IMR-90 (cell line): ENCODE results near the gene NAIF1. TPM values are rescaled to one million over a fixed set of nuclear protein-coding genes. Genes with fewer than 3 reads are reported as not detected.

Experiments used
- ATAC-seq: fragments of 200-7000 bp; cut with Tn5 transposase; 2 replicates; pipeline ENCODE4 v1.9.1; 2020; ENCODE audit warnings: low read depth, mild to moderate bottlenecking, moderate library complexity
- BruUV-seq: library from RNA; stranded (reverse); fragments of 400-500 nt; replicated peaks from 2 replicates; lab custom pipeline; 2021; lab: Mats Ljungman, UMichigan
- CTCF ChIA-PET: fragments of 300-600 bp; formaldehyde crosslinking; extraction: SDS; loops from one replicate; lab custom pipeline; 2021; ENCODE audit warnings: antibody characterized with exemption; lab: Yijun Ruan, JAX
- POLR2A ChIA-PET: fragments of 300-600 bp; sonication (Branson Sonifier 250); formaldehyde crosslinking; loops from one replicate; lab custom pipeline; 2022; ENCODE audit warnings: antibody characterized with exemption; ENCODE audit not compliant: unreplicated experiment; lab: Charles Lee
- DNase-seq: peaks from one replicate; pipeline ENCODE4 v3.0.0; 2013
- H2AFZ ChIP-seq: replicated peaks from 2 replicates; pipeline ENCODE3; 2013; ENCODE audit warnings: low read length, mild to moderate bottlenecking; ENCODE audit not compliant: poor library complexity
- H2AK5ac ChIP-seq: 2 replicates; pipeline ENCODE4 v1.6.1; 2013; ENCODE audit warnings: low read depth, low read length, inconsistent platforms
- H2AK9ac ChIP-seq: replicated peaks from 2 replicates; pipeline ENCODE3; 2013; ENCODE audit warnings: mild to moderate bottlenecking, low read depth, low read length, moderate library complexity; ENCODE audit not compliant: poor library complexity
- H2BK120ac ChIP-seq: 2 replicates; pipeline ENCODE4 v1.6.1; 2013; ENCODE audit warnings: low read depth, low read length, inconsistent platforms
- H2BK15ac ChIP-seq: 3 replicates; pipeline ENCODE4 v1.6.1; 2013; ENCODE audit warnings: low read depth, low read length, inconsistent platforms
- H2BK20ac ChIP-seq: 2 replicates; pipeline ENCODE4 v1.6.1; 2013; ENCODE audit warnings: low read depth, mild to moderate bottlenecking, inconsistent platforms, low read length, moderate library complexity
- H2BK5ac ChIP-seq: 2 replicates; pipeline ENCODE4 v1.6.1; 2013; ENCODE audit warnings: mild to moderate bottlenecking, low read depth, low read length, inconsistent platforms; ENCODE audit not compliant: poor library complexity, severe bottlenecking
- H3K14ac ChIP-seq: replicated peaks from 2 replicates; pipeline ENCODE4 v1.6.1; 2013; ENCODE audit warnings: low read depth, low read length, inconsistent platforms
- H3K18ac ChIP-seq: 2 replicates; pipeline ENCODE4 v1.6.1; 2013; ENCODE audit warnings: low read depth, low read length, control low read depth
- H3K23ac ChIP-seq: 2 replicates; pipeline ENCODE4 v1.6.1; 2013; ENCODE audit warnings: low read depth, low read length, inconsistent platforms
- H3K27ac ChIP-seq: 2 replicates; pipeline ENCODE4 v1.5.1; 2013; ENCODE audit warnings: mild to moderate bottlenecking, control low read depth, low read length; ENCODE audit not compliant: insufficient read depth
- H3K27me3 ChIP-seq: 2 replicates; pipeline ENCODE4 v1.6.1; 2013; ENCODE audit warnings: low read length; ENCODE audit not compliant: control insufficient read depth, insufficient read depth
- H3K36me3 ChIP-seq: 2 replicates; pipeline ENCODE4 v1.6.1; 2013; ENCODE audit warnings: low read length, mixed read lengths; ENCODE audit not compliant: control insufficient read depth, insufficient read depth
- H3K4ac ChIP-seq: 2 replicates; pipeline ENCODE4 v1.6.1; 2013; ENCODE audit warnings: low read depth, low read length, inconsistent platforms
- H3K4me1 ChIP-seq: 2 replicates; pipeline ENCODE4 v1.6.1; 2013; ENCODE audit warnings: low read length, mixed read lengths; ENCODE audit not compliant: control insufficient read depth, insufficient read depth
- H3K4me2 ChIP-seq: 2 replicates; pipeline ENCODE4 v1.6.1; 2013; ENCODE audit warnings: low read depth, mild to moderate bottlenecking, control low read depth, low read length, moderate library complexity
- H3K4me3 ChIP-seq: 2 replicates; pipeline ENCODE4 v1.5.1; 2013; ENCODE audit warnings: low read depth, mild to moderate bottlenecking, control low read depth, low read length, moderate library complexity; ENCODE audit not compliant: insufficient read depth
- H3K56ac ChIP-seq: 2 replicates; pipeline ENCODE4 v1.6.1; 2013; ENCODE audit warnings: low read length, inconsistent platforms; ENCODE audit not compliant: insufficient read depth; ENCODE audit errors: extremely low read depth
- H3K79me1 ChIP-seq, 2 experiments: 2 replicates each; pipeline ENCODE4 v1.6.1; 2013; ENCODE audit warnings: low read length in 2 of 2, inconsistent platforms in 1 of 2, low read depth in 1 of 2
- H3K9ac ChIP-seq: 2 replicates; pipeline ENCODE4 v1.6.1; 2013; ENCODE audit warnings: low read depth, low read length, control low read depth
- H3K9me1 ChIP-seq: 2 replicates; pipeline ENCODE4 v1.6.1; 2013; ENCODE audit warnings: low read length, inconsistent platforms; ENCODE audit not compliant: insufficient read depth
- H3K9me3 ChIP-seq: 2 replicates; pipeline ENCODE4 v1.6.1; 2013; ENCODE audit warnings: low read length; ENCODE audit not compliant: control insufficient read depth, insufficient read depth
- H4K20me1 ChIP-seq: 2 replicates; pipeline ENCODE4 v1.6.1; 2013; ENCODE audit warnings: low read length, inconsistent platforms; ENCODE audit not compliant: insufficient read depth
- H4K5ac ChIP-seq: 2 replicates; pipeline ENCODE4 v1.6.1; 2013; ENCODE audit warnings: mild to moderate bottlenecking, low read depth, low read length, control low read depth
- H4K8ac ChIP-seq, 2 experiments: 2 replicates each; pipeline ENCODE4 v1.6.1; 2013; ENCODE audit warnings: low read depth in 2 of 2, low read length in 2 of 2, control low read depth in 1 of 2, inconsistent platforms in 1 of 2
- H4K91ac ChIP-seq: 2 replicates; pipeline ENCODE4 v1.6.1; 2013; ENCODE audit warnings: low read depth, low read length, inconsistent platforms; ENCODE audit not compliant: insufficient read depth
- BHLHE40 ChIP-seq: fragments of 150-350 bp; IDR thresholded peaks from 2 replicates; pipeline ENCODE4 v1.6.1; 2016; ENCODE audit warnings: mild to moderate bottlenecking, low read depth, low read length
- CEBPB ChIP-seq: IDR thresholded peaks from 2 replicates; pipeline ENCODE4 v1.6.1; 2012; ENCODE audit warnings: low read depth, low read length, improper control_type of control experiment
- CHD1 ChIP-seq: IDR thresholded peaks from 2 replicates; pipeline ENCODE4 v1.6.1; 2012; ENCODE audit warnings: low read depth, low read length, improper control_type of control experiment
- FOS ChIP-seq: fragments of 150-350 bp; IDR thresholded peaks from 2 replicates; pipeline ENCODE4 v1.6.1; 2016; ENCODE audit warnings: low read depth, low read length
- MAFK ChIP-seq: IDR thresholded peaks from 2 replicates; pipeline ENCODE4 v1.6.1; 2012; ENCODE audit warnings: low read depth, low read length, improper control_type of control experiment
- MAZ ChIP-seq: IDR thresholded peaks from 2 replicates; pipeline ENCODE4 v1.6.1; 2012; ENCODE audit warnings: low read depth, mild to moderate bottlenecking, low read length, improper control_type of control experiment, moderate library complexity, borderline replicate concordance
- MXI1 ChIP-seq: IDR thresholded peaks from 2 replicates; pipeline ENCODE4 v1.6.1; 2012; ENCODE audit warnings: low read depth, mild to moderate bottlenecking, low read length, moderate library complexity, borderline replicate concordance
- NFE2L2 ChIP-seq: fragments of 150-350 bp; IDR thresholded peaks from 2 replicates; pipeline ENCODE4 v1.6.1; 2016; ENCODE audit warnings: low read depth, mild to moderate bottlenecking, low read length
- POLR2A ChIP-seq: IDR thresholded peaks from 2 replicates; pipeline ENCODE4 v1.6.1; 2012; ENCODE audit warnings: mild to moderate bottlenecking, low read depth, low read length
- RAD21 ChIP-seq: IDR thresholded peaks from 2 replicates; pipeline ENCODE4 v1.6.1; 2012; ENCODE audit warnings: low read length, improper control_type of control experiment
- RCOR1 ChIP-seq: IDR thresholded peaks from 2 replicates; pipeline ENCODE4 v1.6.1; 2012; ENCODE audit warnings: mild to moderate bottlenecking, low read length, improper control_type of control experiment; ENCODE audit not compliant: insufficient replicate concordance
- RFX5 ChIP-seq: IDR thresholded peaks from 2 replicates; pipeline ENCODE4 v1.8.0; 2012; ENCODE audit warnings: low read depth, mild to moderate bottlenecking, low read length, moderate library complexity
- SMC3 ChIP-seq: fragments of 150-350 bp; IDR thresholded peaks from 2 replicates; pipeline ENCODE4 v1.6.1; 2016; ENCODE audit warnings: low read depth, mild to moderate bottlenecking, antibody characterized with exemption, low read length, moderate library complexity
- WGBS, 2 experiments: methylation state at CpG; one replicate each; pipeline versions ENCODE4 v1.1.5 to v1.1.7; 2013; ENCODE audit warnings: missing lambda C conversion rate in 2 of 2; ENCODE audit not compliant: insufficient read length in 1 of 2; ENCODE audit errors: extremely low coverage in 2 of 2; 5-methylcytosine and 5-hydroxymethylcytosine counted together
- dilution Hi-C: fragments of 300-500 bp; cut with HindIII; formaldehyde crosslinking; loops from one replicate; pipeline ENCODE4 v1.14.3; 2018; ENCODE audit warnings: low sequenced_read_pairs; ENCODE audit not compliant: unreplicated experiment
- in situ Hi-C: fragments of 300-500 bp; cut with MboI; formaldehyde crosslinking; loops from 3 replicates; pipeline ENCODE4 v1.14.3; 2019; ENCODE audit warnings: low sequenced_read_pairs, inconsistent platforms, mixed read lengths
- intact Hi-C: fragments of 100-400 bp; cut with micrococcal nuclease; formaldehyde crosslinking; loops from 2 replicates; pipeline ENCODE4 v1.10.0; 2022
- polyA plus RNA-seq, 3 experiments: library from polyadenylated mRNA; depleted of rRNA; stranded (reverse); fragments of >200 nt; gene quantifications; 2 replicates each; pipeline ENCODE4 v1.2.3, GENCODE V29; 2012; ENCODE audit warnings: low replicate concordance in 1 of 3
- total RNA-seq: library from RNA; depleted of rRNA; stranded (reverse); fragments of >200 nt; gene quantifications from 2 replicates; pipeline ENCODE4 v1.2.3, GENCODE V29; 2012
- TF ChIP-seq, protein P1 (sequence below): fragments of 150-350 bp; IDR thresholded peaks from 2 replicates; pipeline ENCODE4 v1.6.1; 2016; ENCODE audit warnings: low read depth, mild to moderate bottlenecking, low read length, moderate library complexity, borderline replicate concordance
- TF ChIP-seq, protein P2 (sequence below): conservative IDR thresholded peaks from 2 replicates; pipeline ENCODE4 v1.5.1; 2012; ENCODE audit warnings: mild to moderate bottlenecking, low read depth, low read length, improper control_type of control experiment
- TF ChIP-seq, protein P3 (sequence below): fragments of 150-350 bp; IDR thresholded peaks from 2 replicates; pipeline ENCODE4 v1.6.1; 2017; ENCODE audit warnings: mild to moderate bottlenecking, antibody characterized with exemption, low read length, low read depth

Gene NAIF1
- total and polyA plus RNA-seq, 2 of the 4 experiments (the other 2 are of a cell fraction) = 9.7 to 10.1 TPM

DNA sequence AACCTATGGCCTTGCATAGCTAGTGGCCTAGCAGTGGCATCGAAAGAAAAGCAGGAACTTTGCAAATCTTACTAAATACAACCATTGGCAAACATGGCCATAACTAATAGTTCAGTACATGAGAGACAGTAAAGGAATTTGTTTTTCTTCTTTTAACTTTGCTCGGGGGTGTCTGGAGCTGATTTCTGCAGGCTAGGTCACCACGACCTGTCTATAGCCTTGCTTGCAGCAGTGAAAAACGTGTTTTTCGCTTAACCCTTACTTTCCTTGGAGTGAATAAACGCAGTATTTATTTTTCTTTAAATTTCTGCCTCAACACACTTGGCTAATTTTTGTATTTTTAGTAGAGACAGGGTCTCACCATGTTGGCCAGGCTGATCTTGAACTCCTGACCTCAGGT lies 19.9 kb downstream of the NAIF1 start:
- intact Hi-C loops = no loop called here
- H3K4me1 ChIP-seq = peaks cover 2% of the 10 kb centered on the region; the same call in 1 of the 2 replicates

More for the DNA sequence above, 19.9 kb downstream of the NAIF1 start:
- H2BK120ac ChIP-seq = no peak overlapping the region
- TF ChIP-seq POLR2A (no peak), CHD1 (no peak), RCOR1 (no peak), MXI1 (no peak), MAFK (no peak), RAD21 (no peak), MAZ (no peak), CEBPB (no peak), BHLHE40 (no peak), FOS (no peak), SMC3 (no peak), RFX5 (no peak), NFE2L2 (no peak)
- TF ChIP-seq, protein P1, sequence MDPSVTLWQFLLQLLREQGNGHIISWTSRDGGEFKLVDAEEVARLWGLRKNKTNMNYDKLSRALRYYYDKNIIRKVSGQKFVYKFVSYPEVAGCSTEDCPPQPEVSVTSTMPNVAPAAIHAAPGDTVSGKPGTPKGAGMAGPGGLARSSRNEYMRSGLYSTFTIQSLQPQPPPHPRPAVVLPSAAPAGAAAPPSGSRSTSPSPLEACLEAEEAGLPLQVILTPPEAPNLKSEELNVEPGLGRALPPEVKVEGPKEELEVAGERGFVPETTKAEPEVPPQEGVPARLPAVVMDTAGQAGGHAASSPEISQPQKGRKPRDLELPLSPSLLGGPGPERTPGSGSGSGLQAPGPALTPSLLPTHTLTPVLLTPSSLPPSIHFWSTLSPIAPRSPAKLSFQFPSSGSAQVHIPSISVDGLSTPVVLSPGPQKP = no peak
- TF ChIP-seq, protein P2, sequence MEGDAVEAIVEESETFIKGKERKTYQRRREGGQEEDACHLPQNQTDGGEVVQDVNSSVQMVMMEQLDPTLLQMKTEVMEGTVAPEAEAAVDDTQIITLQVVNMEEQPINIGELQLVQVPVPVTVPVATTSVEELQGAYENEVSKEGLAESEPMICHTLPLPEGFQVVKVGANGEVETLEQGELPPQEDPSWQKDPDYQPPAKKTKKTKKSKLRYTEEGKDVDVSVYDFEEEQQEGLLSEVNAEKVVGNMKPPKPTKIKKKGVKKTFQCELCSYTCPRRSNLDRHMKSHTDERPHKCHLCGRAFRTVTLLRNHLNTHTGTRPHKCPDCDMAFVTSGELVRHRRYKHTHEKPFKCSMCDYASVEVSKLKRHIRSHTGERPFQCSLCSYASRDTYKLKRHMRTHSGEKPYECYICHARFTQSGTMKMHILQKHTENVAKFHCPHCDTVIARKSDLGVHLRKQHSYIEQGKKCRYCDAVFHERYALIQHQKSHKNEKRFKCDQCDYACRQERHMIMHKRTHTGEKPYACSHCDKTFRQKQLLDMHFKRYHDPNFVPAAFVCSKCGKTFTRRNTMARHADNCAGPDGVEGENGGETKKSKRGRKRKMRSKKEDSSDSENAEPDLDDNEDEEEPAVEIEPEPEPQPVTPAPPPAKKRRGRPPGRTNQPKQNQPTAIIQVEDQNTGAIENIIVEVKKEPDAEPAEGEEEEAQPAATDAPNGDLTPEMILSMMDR = no peak
- TF ChIP-seq, protein P3, sequence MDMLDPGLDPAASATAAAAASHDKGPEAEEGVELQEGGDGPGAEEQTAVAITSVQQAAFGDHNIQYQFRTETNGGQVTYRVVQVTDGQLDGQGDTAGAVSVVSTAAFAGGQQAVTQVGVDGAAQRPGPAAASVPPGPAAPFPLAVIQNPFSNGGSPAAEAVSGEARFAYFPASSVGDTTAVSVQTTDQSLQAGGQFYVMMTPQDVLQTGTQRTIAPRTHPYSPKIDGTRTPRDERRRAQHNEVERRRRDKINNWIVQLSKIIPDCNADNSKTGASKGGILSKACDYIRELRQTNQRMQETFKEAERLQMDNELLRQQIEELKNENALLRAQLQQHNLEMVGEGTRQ = no peak
- dilution Hi-C loops = no loop called here
- ATAC-seq (no peak), DNase-seq (no peak)
- H2AK5ac ChIP-seq = no peak overlapping the region
- ChIA-PET CTCF (no interaction called here), POLR2A (no interaction called here)
- no peak overlapping the region for H3K23ac ChIP-seq
- no peaks in the 10 kb centered on the region for H3K9me1 ChIP-seq
- H3K27ac ChIP-seq = no peak overlapping the region
- H3K56ac ChIP-seq = no peak overlapping the region
- no peak overlapping the region for H2BK15ac ChIP-seq
- no peak overlapping the region for H4K8ac ChIP-seq
- no TSS peak for BruUV-seq
- H2BK5ac ChIP-seq = no peak overlapping the region
- H3K79me1 ChIP-seq = no peaks in the 10 kb centered on the region
- no peak overlapping the region for H3K14ac ChIP-seq
- no peak overlapping the region for H2AK9ac ChIP-seq
- 0 out of 2 replicates have a peak, but pooled peaks cover 1% of the 10 kb centered on the region for H3K27me3 ChIP-seq
- no peak overlapping the region for H3K4ac ChIP-seq
- no peaks in the 10 kb centered on the region for H3K36me3 ChIP-seq
- 57% methylated on average over 1 of the region's 6 CpGs; no CpG with 5 or more reads in 1 of the 2 experiments for WGBS, 2 experiments
- H3K9me3 ChIP-seq = no peaks in the 10 kb centered on the region
- H4K5ac ChIP-seq = no peak overlapping the region
- no peak overlapping the region for H3K4me2 ChIP-seq
- no peaks in the 10 kb centered on the region; the same call in 1 of the 2 replicates for H4K20me1 ChIP-seq
- no peak overlapping the region for H3K9ac ChIP-seq
- no peak overlapping the region for H3K4me3 ChIP-seq
- H3K18ac ChIP-seq = no peak overlapping the region
- H2AFZ ChIP-seq = no peak overlapping the region
- H4K91ac ChIP-seq = no peak overlapping the region
- in situ Hi-C loops = no loop called here
- H2BK20ac ChIP-seq = no peak overlapping the region
